Left ventricle myocardium superior (tissue), 1 donor: ENCODE data around the gene KATNIP. TPM values are rescaled to one million over a fixed set of nuclear protein-coding genes. Genes with fewer than 3 reads are reported as not detected.

Experiments used
- ATAC-seq: fragments of 200-7000 bp; cut with Tn5 transposase; one replicate; pipeline ENCODE4 v1.9.1; 2020; ENCODE audit warnings: mild to moderate bottlenecking, moderate library complexity
- DNase-seq: peaks from one replicate; pipeline ENCODE4 v3.0.0-alpha.2; 2020
- intact Hi-C: fragments of 100-400 bp; cut with micrococcal nuclease; formaldehyde crosslinking; loops from one replicate; pipeline ENCODE4 v1.11.0; 2022
- total RNA-seq: library from RNA; stranded (reverse); fragmentation: NEBNext Ultra II Directional; extraction: Animal tissue kit (Norgen Biotek cat#: 25700); gene quantifications from one replicate; pipeline ENCODE4 v1.2.1, GENCODE V29; 2021
- donor health status: DM: no; HTN: yes; CAD: no; lungs with severe emphysema.

The KATNIP gene
- total RNA-seq, 1 donor from 2014 or later = 12.7 TPM

DNA sequence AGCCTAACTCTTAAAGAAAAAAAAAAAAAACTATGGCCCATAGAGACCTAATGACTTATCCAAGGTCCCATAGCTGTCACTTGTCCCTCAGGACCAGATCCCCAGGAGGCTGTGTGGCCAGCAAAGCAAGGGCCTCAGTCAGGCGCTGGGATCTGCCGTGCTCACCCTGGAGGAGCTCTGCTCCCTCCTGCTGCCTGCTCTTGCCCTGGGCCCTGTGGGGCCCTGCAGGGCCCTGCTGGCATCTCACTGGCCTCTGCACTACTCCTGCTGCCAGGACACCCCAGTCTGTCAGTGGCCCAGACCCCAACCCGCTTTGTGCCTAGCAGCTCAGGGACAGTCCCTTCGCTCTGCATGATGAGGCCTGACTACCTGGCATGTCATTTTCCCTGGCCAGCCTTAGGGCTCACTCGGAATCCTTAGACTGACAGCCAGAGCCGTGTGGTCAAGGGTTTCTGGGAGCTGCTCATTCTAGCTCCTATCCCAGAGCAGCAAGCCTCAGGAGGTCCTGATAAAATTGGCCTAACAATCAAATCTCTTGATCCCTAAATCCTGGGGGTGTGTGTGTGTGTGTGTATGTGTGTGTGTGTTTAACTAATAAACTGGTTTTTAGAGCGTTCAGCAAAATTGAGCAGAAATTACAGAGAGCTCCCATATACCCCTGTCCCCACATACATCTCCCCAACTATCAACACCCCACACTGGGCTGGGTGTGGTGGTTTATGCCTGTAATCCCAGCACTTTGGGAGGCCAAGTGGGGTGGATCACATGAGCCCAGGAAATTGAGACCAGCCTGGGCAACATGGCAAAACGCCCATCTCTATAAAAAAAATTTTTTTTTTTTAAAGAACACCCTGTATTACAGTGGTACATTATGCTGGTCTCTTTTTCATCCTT lies 21.7 kb downstream of the KATNIP start:
- DNase-seq (no peak), ATAC-seq (peak; percentile 13)
- intact Hi-C loops = no loop called here

DNA sequence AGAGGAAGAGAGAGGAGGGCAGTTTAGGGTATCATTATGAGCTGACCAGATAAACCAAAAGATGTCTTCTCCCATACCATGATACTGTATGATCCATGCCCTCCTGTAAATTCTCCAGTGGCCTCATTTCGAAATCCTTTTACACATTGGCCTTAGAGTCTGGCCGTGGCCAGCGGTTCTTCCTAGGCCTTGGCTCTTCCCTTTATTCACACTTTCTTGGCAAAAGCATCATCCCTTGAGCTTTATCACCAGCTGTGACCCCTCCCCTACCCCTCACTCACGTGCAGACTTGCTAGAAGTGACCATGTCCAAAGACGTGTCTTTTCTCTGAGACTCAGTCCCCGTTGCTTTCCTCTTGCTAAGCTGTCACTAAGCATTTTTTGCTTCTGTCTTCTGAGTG lies 22.8 kb downstream of the KATNIP start:
- intact Hi-C loops = no loop called here
- ATAC-seq = peak; percentile 69
- DNase-seq = peak; percentile 44

DNA sequence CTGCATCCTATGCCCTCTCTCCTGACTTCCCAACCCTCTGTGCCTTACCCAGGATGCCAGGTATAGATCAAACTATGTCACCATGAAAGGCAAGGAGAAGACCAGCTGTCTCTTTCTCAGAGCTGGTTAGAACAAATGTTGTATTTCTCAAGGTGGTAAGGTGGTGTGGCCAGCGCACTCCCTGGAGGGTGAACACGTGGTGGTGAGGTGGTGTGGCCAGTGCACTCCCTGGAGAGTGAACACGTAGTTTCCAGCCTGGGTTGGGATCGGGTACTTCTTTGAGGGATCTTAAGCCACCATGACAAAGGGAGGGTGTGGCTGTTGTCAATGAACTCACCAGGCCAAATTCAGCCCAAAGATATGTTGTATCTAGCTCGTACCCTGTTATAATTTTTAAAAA lies 26.8 kb downstream of the KATNIP start:
- intact Hi-C loops = no loop called here
- no peak for ATAC-seq
- no peak for DNase-seq

DNA sequence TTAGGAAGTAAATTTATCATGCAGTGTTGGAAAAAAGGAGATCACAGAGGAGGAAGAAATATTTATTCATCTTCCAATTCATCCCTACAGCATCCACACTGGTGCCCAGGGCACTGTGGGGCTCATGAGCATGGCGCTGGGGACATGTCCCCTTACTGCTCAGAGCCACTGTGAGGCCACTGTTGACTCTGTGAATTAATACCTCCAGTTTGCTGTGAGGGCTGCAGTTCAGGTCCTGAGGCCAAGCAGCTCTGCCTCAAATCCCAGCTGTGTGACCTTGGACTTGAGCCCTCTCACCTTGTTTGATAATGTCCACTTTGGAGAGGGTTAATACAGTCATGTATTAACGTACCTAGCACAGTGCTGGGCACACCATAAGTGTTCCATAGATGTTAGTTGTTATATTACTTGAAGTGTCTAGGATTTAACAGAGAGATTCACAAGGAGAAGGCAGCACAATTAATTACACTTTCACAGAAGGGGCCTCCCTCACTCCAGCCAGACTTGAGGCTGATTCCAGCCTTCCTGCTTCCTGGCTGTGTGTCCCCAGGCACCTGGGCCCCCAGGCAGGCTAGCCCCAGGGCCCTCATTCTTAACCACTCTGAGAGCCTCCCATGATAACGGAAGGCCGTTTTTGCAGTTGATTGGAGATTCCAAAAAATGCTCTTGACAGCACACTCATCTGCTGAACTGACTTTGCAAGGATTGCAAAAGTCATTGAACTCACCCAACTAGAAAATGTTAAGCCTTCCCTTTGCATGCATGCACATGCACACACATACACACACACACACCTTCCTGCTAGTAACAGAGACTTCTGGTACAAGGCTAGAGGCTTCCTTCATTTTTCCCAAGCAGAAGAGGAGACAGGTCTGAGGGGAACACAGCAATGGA lies 29.4 kb downstream of the KATNIP start:
- DNase-seq (no peak), ATAC-seq (no peak)
- intact Hi-C loops = no loop called here

DNA sequence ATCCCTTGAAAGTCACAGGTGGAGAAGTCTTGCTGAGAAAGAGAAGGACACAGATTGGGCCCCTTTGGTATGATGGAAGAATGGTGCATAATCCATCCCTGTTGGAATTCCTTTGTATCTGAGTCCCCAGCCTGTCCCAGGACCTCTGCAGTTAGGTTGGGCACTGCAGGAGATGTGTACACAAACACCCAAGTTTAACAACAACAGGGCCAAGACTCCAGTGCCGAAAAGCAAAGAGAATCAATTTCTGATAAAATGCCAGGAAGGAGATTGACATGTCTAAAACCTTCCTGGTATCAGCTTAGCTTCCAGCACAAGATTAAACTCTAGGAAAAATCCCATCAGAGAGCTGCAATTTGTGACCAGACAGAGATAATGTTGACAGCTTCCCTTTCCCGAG lies 32.9 kb downstream of the KATNIP start:
- ATAC-seq (no peak), DNase-seq (no peak)
- intact Hi-C loops = no loop called here

DNA sequence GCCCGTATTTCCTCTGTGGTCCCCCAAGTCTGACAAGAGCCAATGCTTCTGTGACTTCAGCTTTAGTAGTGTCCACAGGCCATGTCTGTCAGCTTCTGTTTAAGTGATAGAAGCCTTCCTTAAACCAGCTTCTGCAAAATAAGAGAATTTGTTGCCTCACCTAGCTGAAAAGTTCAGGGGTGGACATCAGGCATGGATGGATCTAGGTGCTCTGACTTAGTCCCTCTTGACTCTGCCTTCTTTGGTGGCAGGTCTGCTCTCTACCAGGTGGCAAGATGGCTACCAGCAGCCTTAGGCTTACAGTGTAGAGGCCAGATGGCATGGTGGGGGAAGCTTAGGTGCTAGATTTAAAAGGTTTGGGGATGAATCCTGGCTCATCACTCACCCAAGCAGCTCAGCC lies 33.7 kb downstream of the KATNIP start:
- ATAC-seq (no peak), DNase-seq (no peak)
- intact Hi-C loops = no loop called here

DNA sequence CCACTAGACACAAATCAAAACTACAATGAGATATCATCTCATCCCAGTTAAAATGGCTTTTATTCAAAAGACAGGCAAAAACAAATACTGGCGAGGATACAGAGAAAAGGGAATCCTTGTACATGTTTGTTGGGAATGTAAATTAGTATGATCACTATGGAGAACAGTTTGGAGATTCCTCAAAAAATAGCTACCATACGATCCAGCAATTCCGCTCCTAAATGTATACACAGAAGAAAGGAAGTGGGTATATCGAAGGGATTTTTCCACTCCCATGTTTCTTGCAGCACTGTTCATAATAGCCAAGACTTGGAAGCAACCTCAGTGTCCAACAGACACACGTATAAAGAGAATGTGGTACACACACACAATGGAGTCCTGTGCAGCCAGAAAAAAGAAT lies 35.3 kb downstream of the KATNIP start:
- DNase-seq (no peak), ATAC-seq (no peak)
- intact Hi-C loops = no loop called here

DNA sequence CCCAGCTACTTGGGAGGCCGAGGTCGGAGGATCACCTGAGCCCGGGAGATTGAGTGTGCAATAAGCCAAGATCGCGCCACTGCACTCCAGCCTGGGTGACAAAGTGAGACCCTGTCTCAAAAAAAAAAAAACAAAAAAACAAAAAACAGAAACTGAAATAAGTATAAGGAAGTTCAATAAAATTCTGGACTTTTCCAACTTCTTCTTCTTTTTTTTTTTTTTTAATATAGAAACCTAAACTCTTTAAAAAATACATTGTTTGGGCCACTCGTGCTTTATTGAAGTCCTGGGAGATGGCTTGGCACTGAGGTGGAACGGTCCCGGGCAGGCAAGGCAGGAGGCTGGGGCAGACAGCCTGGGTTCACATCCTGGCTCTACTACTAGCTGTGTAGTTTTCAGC lies 36.8 kb downstream of the KATNIP start:
- ATAC-seq (no peak), DNase-seq (no peak)
- intact Hi-C loops = no loop called here

DNA sequence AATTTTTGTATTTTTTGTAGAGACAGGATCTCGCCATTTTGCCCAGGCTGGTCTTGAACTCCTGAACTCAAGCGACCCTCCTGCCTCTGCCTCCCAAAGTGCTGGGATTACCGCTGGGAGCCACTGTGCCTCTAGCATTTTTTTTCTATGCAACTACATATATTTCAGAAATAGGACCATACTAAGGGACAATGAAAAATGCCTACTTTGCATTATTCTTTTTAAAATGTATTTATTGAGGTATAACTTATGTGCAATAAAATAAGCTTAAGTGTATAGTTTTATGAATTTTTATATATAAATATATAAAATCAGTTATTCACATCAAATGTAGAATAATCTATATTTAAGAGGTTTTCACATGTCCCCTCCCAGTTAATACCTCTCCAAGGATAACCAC lies 38.1 kb downstream of the KATNIP start:
- intact Hi-C loops = no loop called here

DNA sequence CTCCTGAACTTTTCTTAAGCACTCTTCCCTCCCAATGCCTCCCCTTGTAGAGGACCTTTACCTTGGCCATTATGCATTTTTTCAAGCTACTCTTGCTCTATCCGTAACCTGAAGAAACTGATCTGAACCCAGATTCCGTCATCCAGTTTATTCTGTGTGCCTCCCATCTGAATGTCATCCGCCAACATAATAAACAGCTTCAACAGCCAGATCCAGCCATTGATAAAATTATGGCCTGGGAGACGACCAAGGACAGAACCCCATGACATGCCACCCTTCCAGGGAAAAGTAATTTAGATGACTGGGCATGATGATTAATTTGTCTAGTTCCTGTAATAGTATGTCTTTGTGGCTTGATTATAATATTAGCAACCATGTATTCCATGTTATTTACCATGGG lies 41.9 kb downstream of the KATNIP start:
- no peak for DNase-seq
- no peak for ATAC-seq
- intact Hi-C loops = no loop called here

More for the DNA sequence above, 38.1 kb downstream of the KATNIP start:
- no peak for DNase-seq
- no peak for ATAC-seq

DNA sequence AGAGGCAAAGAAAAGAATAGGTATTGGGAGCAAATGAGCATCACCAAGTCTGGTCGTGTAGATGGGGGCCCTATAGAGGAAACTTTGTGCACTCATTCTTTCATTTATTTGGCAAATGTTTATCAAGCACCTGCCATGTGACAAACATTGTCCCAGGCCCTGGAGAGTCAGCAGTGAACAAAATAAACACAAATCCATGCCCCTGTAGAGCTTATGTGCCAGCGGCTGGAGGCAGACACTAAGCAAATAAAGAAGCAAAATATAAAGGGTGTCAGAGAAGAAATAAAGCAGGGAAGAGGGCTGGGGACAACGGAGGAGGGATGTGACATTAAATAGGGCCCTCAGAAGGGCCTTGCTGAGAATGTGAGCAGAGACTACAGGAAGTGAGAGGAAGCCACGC lies 45.5 kb downstream of the KATNIP start:
- intact Hi-C loops = no loop called here
- ATAC-seq (no peak), DNase-seq (no peak)

DNA sequence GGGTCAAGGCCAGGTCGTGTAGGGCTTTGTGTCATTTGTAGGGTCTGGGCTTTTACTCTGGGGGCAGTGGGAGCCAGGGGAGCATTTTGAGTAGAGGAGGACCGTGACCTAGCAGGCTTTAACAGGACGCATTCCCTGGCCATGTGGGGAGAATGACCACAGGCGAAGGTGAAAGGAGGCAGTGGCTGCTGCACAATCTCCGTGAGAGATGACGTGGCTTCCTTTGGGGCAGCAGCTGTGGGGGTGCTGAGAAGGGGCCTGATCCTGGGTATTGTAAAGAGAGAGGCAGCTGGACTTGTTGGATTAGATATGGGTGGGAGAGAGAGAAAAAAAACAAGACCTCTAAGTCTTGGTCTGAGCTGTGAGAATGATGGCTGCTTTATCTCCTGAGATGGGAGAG lies 46.0 kb downstream of the KATNIP start:
- intact Hi-C loops = no loop called here
- no peak for ATAC-seq
- no peak for DNase-seq

DNA sequence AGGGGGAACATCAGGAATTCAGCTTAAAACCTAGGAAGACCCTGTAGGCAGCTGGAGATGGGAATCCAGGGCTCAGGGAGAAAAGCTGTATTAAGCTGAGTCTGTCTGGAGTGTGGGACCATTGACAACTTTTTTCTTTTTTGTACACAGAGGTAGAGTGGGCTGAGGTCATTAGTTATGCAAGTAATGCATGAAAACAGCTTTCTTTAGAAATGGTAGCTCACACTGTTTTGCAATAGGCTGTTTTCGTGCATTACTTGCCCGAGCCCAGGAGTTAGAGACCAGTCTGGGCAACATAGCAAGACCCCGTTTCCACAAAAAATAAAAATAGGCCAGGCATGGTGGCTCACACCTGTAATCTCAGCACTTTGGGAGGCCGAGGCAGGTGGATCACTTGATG lies 46.5 kb downstream of the KATNIP start:
- intact Hi-C loops = no loop called here
- DNase-seq (no peak), ATAC-seq (no peak)

DNA sequence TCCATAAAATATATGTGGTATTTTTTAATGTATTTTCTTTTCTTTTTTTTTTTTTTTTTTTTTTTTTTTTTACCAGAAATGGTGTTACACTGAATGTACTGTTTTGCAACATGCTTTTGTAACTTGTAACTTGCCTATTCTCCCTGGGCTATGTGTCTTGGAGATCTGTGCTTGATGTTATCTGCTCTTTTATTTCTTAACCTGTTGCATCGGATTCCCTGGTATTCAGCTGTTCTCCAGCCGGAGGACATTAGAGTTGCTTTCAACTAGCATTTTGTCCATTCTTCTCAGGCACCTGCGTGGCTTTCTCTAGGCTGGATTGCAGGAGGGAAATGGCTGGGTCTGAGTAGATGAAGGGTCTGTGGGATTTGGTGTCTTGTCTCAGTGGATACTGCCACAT lies 47.4 kb downstream of the KATNIP start:
- ATAC-seq = no peak
- intact Hi-C loops = no loop called here
- no peak for DNase-seq

DNA sequence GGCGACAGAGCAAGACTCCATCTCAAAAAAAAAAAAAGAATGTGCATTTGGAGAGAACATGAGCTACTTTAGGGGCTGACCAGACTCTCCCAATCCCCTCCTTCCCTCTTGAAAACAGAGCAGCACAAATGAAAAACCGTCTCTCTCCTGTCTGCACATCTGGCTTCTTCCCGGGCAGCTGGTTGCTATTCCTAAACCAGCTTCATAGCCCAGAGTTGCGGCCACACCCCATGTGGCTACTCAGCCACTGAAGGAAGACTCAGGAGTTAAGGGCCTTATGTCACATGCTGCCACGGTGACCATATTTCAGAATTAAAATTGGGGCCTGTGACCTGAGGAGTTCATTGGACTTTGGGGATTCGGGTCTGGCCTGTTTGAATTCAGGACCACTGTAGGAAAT lies 48.3 kb downstream of the KATNIP start:
- intact Hi-C loops = no loop called here
- no peak for ATAC-seq

DNA sequence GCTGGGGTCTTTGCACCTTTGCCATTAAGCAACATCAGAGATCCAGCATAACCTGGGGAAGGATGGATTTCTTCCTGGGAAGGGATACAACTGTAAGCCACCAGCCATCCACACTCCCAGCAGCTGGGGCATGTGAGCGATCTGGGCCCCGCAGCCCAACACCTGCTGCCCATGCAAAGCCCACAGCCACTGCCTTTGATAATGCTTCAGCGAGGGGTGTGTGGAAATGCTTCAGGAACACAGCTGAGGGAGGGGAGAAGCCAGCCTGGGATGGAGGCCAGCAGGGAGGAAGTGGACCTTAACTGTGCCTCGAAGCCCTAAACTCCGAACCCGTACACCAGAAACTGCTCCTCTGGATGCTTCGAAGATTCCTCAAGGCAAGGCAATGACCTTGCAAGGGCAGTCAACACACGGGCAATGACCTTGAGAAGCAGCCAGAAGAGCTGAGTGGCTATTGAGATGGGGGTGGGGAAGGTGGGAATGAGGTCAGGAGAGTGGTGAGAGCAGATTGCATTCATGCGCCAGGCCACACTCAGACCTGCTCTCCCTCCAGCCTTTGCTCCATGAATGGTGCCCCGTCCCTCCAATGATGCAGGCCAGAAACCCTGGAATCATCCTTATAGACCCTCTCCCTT lies 49.1 kb downstream of the KATNIP start:
- no peak for ATAC-seq
- DNase-seq = no peak
- intact Hi-C loops = no loop called here

More for the DNA sequence above, 48.3 kb downstream of the KATNIP start:
- no peak for DNase-seq

DNA sequence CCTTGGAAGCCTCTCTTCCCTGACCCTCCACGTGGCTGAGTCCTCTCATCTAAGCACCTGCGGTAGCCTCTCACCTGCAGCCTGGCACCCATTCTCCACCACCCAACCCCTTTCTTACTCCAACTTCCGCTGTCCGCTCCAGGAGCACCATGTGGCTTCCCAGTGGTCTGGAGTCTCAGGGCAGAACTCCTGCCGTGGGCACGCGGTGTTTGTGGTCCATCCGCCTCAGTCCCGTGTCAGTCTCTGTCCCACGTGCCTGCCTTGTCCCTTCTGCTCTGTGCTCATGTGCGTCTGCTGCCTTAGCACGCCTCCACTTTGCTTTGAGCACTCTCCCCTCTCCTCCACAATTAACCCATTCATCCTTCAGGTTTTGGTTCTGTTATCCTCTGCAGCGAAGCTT lies 49.7 kb downstream of the KATNIP start:
- no peak for ATAC-seq
- DNase-seq = no peak
- intact Hi-C loops = no loop called here
